ENCODE measurements around the gene DENR. TPM values are rescaled to one million over a fixed set of nuclear protein-coding genes. Genes with fewer than 3 reads are reported as not detected.

Gene DENR
- total RNA-seq, 1 experiment from 2014 or later = 66.6 TPM

- intact Hi-C loops (cut with micrococcal nuclease; ENCODE audit: unreplicated experiment) = no loop called here
- Histone ChIP-seq H3K4me3 (no peak overlapping the region), H4K20me1 (ENCODE audit: insufficient read depth) (no peaks in the 10 kb centered on the region), H3K27ac (no peak overlapping the region), H3K36me3 (ENCODE audit: low read depth) (no peaks in the 10 kb centered on the region), H3K9me2 (ENCODE audit: insufficient read depth) (no peaks in the 10 kb centered on the region), H3K9me3 (ENCODE audit: insufficient read depth, low read depth) (no peaks in the 10 kb centered on the region), H3K27me3 (ENCODE audit: insufficient read depth, low read depth) (no peaks in the 10 kb centered on the region), H3K4me1 (replicated peaks; ENCODE audit: insufficient read depth) (0 out of 2 replicates have a peak, but pooled peaks cover 7% of the 10 kb centered on the region), H3K79me2 (ENCODE audit: low read depth) (no peaks in the 10 kb centered on the region), H2AFZ (no peak overlapping the region), H3K4me2 (no peak overlapping the region), H3F3A (ENCODE audit: insufficient read depth, low read depth) (no peaks in the 10 kb centered on the region)
- no peak for DNase-seq
- BruUV-seq (replicated peaks) = no TSS peak
- TF ChIP-seq CTCF (conservative IDR thresholded peaks at IDR 0.05) (no peak), EZH2 (IDR thresholded peaks at IDR 0.05; ENCODE audit: low read depth) (no peak)
- POLR2A ChIA-PET (ENCODE audit: unreplicated experiment) = no interaction called here
- CTCF ChIA-PET = interaction anchor here (0.6 kb wide), 1 partner anchor 159 kb away, joined by 4 read pairs; no protein-coding TSS in a partner anchor
These were observed 59.2 kb downstream of the DENR start for GRCh38 chr12:122811777-122812176.

GRCh38 chr12:122813310-122813713, 60.7 kb downstream of the DENR start:
- TF ChIP-seq EZH2 (IDR thresholded peaks at IDR 0.05; ENCODE audit: low read depth) (no peak), CTCF (conservative IDR thresholded peaks at IDR 0.05) (no peak)
- Histone ChIP-seq H3K4me2 (no peak overlapping the region), H4K20me1 (ENCODE audit: insufficient read depth) (no peaks in the 10 kb centered on the region), H3K27me3 (ENCODE audit: insufficient read depth, low read depth) (no peaks in the 10 kb centered on the region), H3K27ac (no peak overlapping the region), H2AFZ (no peak overlapping the region), H3K79me2 (ENCODE audit: low read depth) (no peaks in the 10 kb centered on the region), H3K9me2 (ENCODE audit: insufficient read depth) (no peaks in the 10 kb centered on the region), H3K4me1 (replicated peaks; ENCODE audit: insufficient read depth) (0 out of 2 replicates have a peak, but pooled peaks cover 7% of the 10 kb centered on the region), H3K36me3 (ENCODE audit: low read depth) (no peaks in the 10 kb centered on the region), H3K4me3 (no peak overlapping the region), H3F3A (ENCODE audit: insufficient read depth, low read depth) (no peaks in the 10 kb centered on the region), H3K9me3 (ENCODE audit: insufficient read depth, low read depth) (no peaks in the 10 kb centered on the region)
- no TSS peak for BruUV-seq (replicated peaks)
- POLR2A ChIA-PET (ENCODE audit: unreplicated experiment) = no interaction called here
- DNase-seq = no peak
- intact Hi-C loops (cut with micrococcal nuclease; ENCODE audit: unreplicated experiment) = no loop called here
- CTCF ChIA-PET = interaction anchor here (0.5 kb wide), 1 partner anchor 1296 kb away, joined by 3 read pairs; no protein-coding TSS in a partner anchor

- H3K4me2 ChIP-seq = no peak overlapping the region
- no peaks in the 10 kb centered on the region for H3K79me2 ChIP-seq (ENCODE audit: low read depth)
- H3K27ac ChIP-seq = no peak overlapping the region
- H4K20me1 ChIP-seq (ENCODE audit: insufficient read depth) = no peaks in the 10 kb centered on the region
- no peaks in the 10 kb centered on the region for H3K9me2 ChIP-seq (ENCODE audit: insufficient read depth)
- no peak overlapping the region for H2AFZ ChIP-seq
- no peak overlapping the region for H3K4me3 ChIP-seq
- H3K4me1 ChIP-seq (replicated peaks; ENCODE audit: insufficient read depth) = no peaks in the 10 kb centered on the region
- POLR2A ChIA-PET (ENCODE audit: unreplicated experiment) = no interaction called here
- no peaks in the 10 kb centered on the region for H3K36me3 ChIP-seq (ENCODE audit: low read depth)
- CTCF ChIA-PET = no interaction called here
- TF ChIP-seq EZH2 (IDR thresholded peaks at IDR 0.05; ENCODE audit: low read depth) (no peak), CTCF (conservative IDR thresholded peaks at IDR 0.05) (no peak)
- no peaks in the 10 kb centered on the region for H3F3A ChIP-seq (ENCODE audit: insufficient read depth, low read depth)
- no peaks in the 10 kb centered on the region for H3K9me3 ChIP-seq (ENCODE audit: insufficient read depth, low read depth)
- no peaks in the 10 kb centered on the region for H3K27me3 ChIP-seq (ENCODE audit: insufficient read depth, low read depth)
- no peak for DNase-seq
- intact Hi-C loops (cut with micrococcal nuclease; ENCODE audit: unreplicated experiment) = no loop called here
- no TSS peak for BruUV-seq (replicated peaks)
These were observed 66.7 kb downstream of the DENR start for GRCh38 chr12:122819209-122819785.

All from PC-9 (cell line).